ENCODE results near the gene CLASRP.

The CLASRP gene

DNA sequence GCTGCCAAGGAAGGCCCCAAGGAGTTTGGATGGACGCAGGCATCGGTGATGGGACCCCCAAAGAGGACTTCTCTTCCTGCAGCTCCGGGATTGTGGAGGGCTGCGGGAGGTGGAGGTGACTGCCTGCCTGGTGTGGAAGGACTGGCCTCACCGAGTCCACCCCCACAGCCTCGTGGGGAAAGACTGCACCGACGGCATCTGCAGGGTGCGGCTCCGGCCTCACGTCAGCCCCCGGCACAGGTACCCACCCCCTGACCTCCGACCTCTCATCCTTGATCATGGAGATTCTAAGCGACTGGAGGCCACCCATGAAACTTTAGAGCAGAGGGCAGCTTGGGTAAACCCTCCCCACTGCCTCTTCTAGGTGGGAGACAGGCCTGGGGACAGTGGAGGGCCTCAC lies 16.9 kb upstream of the CLASRP start:
- no peak for DNase-seq (ENCODE audit: low spot score)

DNA sequence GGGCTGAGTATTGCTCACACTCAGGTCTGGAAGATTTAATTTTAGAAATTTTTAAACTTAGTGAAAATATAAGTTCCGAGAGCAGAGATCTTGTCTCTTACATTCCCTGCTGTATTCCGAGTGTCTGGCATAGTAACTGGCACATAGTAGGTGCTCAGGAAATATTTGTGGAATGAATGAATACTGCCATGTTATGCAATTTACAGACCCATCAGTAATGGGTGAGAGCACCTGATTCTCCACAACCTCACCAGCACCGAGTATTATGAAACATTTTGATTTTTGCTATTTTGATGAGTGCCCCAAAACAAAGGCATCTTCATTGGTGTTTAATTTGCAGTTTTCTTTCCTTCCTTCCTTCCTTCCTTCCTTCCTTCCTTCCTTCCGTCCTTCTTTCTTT lies 15.8 kb upstream of the CLASRP start:
- DNase-seq (ENCODE audit: low spot score), result no peak

DNA sequence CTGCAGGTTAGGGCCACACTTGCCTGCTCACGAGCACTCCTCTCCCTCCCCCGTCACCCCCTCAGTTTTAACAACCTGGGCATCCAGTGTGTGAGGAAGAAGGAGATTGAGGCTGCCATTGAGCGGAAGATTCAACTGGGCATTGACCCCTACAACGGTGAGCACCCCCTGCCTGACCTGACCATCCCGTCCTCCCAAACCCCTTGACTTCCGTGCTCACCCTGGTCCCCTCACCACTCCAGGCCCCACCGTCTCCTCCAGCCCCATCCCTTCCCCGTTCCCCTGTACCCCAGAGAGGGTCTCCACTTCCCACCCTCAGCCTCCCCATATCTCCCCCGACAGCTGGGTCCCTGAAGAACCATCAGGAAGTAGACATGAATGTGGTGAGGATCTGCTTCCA lies 13.6 kb upstream of the CLASRP start:
- DNase-seq (ENCODE audit: low spot score), result no peak

DNA sequence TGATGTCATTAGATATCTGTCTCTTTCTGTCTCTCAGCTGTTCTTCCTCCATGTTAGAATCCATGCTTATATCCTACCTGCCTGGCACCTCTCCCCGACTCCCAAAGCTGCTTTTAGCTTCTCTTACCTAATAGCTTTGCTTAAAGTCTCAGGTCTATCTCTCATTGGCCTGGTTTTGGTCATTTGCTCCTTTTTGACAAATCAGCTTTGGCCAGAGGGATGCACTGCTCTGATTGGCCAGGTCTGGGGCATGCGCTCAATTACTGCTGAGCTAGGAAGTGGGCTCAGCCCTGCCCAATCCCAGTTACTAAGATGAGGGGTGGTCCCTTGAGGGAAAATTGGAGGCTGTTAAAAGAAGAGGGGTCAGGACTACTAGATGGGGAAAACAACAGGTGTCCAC lies 11.5 kb upstream of the CLASRP start:
- no peak for DNase-seq (ENCODE audit: low spot score)

DNA sequence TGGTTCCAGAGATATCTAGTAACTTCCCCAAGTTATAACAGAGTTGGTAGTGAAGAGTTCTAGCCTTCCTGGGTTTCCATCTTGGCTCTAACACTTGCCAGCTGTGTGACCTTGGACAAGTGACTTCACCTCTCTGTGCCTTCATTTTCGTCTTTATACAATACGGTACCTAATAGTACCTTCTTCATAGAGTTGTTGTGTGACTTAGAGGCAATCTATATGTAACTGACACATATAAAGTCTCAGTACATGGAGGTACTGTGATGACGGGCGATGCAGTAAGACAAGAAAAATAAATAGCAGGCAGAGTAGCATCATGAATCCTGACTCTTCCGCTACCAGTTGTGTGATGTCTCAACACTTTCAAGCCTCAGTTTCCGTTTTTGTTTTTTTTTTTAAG lies 8.0 kb upstream of the CLASRP start:
- DNase-seq (ENCODE audit: low spot score), result no peak

DNA sequence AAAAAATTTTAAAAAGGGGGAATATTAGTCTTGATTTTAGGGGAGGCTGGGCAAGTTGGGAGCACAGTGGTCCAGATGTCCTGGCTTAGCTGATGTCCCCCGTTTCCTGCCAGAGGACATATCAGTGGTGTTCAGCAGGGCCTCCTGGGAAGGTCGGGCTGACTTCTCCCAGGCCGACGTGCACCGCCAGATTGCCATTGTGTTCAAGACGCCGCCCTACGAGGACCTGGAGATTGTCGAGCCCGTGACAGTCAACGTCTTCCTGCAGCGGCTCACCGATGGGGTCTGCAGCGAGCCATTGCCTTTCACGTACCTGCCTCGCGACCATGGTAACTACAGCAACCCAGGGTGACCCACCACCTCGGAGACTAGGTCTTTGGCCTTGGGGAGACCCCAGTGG lies 6.4 kb upstream of the CLASRP start:
- DNase-seq (ENCODE audit: low spot score), result no peak

DNA sequence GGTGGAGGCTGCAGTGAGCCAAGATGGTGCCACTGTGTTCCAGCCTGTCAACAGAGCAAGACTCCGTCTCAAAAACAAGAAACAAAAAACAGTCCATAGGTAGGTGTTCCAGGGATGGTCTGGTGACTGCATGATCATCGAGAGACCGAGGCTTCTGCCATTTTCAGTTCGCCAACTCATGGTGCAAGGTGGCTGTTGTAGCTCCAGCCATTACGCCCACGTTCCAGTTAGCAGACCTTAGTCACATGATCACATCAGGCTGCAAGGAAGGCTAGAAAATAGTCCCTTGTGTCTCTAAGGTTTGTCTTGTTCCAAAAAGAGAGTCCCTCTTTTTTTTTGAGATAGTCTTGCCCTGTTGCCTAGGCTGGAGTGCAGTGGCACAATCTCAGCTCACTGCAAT lies 3.1 kb upstream of the CLASRP start:
- DNase-seq (ENCODE audit: low spot score), result no peak

DNA sequence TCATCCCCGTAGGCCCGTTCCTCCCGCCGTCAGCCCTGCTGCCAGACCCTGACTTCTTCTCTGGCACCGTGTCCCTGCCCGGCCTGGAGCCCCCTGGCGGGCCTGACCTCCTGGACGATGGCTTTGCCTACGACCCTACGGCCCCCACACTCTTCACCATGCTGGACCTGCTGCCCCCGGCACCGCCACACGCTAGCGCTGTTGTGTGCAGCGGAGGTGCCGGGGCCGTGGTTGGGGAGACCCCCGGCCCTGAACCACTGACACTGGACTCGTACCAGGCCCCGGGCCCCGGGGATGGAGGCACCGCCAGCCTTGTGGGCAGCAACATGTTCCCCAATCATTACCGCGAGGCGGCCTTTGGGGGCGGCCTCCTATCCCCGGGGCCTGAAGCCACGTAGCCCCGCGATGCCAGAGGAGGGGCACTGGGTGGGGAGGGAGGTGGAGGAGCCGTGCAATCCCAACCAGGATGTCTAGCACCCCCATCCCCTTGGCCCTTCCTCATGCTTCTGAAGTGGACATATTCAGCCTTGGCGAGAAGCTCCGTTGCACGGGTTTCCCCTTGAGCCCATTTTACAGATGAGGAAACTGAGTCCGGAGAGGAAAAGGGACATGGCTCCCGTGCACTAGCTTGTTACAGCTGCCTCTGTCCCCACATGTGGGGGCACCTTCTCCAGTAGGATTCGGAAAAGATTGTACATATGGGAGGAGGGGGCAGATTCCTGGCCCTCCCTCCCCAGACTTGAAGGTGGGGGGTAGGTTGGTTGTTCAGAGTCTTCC lies 1.3 kb upstream of the CLASRP start:
- DNase-seq (ENCODE audit: low spot score), result no peak

DNA sequence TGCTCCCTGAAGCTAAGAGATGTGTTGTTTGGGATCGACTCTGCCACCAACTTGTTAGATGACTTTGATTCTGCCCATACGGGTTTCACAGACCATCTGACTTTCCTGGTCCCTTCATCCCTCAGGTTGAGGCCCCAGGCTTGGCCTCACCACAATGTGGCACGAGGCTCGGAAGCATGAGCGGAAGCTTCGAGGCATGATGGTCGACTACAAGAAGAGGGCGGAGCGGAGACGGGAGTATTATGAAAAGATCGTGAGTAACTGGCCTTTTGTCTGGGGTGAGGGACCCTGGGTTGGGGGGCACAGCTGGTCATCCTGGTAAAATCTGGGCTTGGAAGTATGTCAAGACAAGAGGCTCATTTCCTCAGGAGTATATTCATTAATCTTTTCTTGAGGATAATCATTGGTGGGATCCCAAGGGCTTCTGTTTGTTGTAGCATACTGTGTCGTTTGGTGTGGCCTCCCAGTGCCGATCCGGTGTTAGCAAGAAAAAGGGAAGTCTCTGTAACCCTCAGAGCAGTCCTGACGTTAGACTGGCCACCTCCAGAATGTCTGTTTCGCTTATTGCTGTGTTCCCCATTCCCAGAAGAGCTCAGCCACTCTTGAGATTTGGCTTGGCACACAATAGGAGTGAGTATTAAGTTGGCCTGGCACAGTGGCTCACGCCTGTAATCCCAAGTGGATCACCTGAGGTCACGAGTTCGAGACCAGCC lies 1.4 kb downstream of the CLASRP start:
- DNase-seq (ENCODE audit: low spot score), result no peak

DNA sequence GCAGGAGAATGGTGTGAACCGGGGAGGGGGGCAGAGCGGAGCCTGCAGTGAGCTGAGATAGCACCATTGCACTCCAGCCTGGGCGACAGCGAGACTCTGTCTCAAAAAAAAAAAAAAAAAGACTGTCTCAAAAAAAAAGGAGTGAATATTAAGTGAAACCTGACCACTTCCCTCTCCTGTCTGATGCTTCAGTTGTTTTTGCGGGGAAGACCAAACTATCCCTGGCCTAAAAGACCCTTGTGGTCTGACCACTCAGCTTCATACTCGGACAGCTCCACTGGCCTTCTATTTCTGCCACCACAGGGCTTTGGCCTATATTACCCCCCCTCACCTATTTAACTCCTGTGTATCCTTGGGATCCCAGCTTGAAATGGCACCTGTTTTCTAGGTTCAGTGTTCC lies 2.3 kb downstream of the CLASRP start:
- DNase-seq (ENCODE audit: low spot score), result no peak

DNA sequence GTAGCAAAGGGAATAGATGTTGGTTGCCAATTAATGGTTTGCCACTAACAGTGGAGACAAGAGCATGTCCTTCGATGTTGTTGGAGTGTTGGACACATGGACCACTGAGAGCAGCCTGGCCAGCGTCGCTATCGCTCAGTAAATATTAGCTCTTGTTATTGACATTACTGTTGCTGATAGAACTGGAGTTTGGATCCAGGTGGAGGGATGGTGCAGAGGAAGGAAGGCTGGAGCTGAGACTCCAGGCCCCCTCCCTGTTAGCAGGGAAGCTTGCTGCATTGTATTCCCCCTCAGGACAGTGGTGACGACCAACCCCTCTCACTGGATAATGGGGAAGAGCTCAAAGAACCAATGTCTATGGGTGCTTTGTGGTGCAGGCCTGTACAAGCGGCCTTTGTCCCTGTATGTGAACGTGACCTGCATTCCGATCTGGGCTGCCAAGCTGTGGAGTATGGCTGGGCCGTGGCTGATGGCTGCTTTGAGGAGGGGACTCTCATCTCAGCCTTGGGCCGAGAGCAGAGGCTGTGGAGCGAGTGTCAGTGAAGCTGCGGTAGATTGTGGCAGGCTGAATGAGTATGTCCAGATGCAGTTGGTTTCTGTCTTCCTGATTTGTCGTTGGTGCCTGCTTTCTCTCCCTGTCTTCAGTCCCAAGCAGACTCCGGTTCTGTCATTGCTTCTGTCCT lies 7.0 kb downstream of the CLASRP start:
- no peak for DNase-seq (ENCODE audit: low spot score)

DNA sequence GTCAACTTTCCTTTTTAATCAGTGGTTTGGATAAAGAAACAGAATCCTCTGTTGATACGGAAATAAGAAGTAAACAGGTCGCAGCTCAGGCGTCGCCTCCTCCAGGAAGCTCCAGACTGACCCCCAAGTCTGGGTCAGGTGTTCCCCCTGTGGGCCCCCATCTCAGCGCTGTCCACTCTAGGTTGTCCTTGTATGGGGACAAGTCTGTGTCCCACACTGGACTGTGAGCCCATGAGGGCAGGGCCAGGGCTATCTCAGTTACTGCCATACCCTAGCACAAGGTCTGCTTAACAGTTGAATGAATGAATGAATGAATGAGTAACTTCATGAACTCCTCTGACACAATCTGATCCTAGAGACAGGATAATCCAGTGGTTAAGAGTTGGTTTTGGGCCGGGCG lies 7.5 kb downstream of the CLASRP start:
- DNase-seq (ENCODE audit: low spot score), result no peak

DNA sequence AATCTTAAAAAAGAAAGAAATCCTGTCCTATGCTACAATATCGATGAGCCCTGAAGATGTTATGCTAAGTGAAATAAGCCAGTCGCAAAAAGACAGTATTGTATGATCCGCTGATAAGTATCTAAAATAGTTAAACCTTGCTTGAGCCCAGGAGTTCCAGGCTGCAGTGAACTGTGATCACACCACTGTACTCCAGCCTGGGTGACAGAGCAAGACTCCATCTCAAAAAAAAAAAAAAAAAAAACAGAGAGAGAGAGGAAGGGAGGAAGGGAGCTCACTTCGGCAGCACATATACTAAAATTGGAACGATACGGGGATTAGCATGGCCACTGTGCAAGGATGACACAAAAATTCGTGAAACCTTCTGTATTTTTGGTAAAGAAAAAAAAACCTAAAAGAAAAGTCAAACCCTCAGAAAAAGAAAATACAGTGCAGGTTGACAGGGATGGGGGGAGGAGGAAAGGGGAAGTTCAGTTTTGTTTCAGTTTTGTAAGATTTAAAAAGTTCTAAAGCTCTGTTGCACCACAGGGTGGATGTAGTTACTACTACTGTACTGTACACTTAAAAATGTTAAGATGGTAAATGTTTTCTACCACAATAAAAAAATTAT lies 8.4 kb downstream of the CLASRP start:
- no peak for DNase-seq (ENCODE audit: low spot score)

DNA sequence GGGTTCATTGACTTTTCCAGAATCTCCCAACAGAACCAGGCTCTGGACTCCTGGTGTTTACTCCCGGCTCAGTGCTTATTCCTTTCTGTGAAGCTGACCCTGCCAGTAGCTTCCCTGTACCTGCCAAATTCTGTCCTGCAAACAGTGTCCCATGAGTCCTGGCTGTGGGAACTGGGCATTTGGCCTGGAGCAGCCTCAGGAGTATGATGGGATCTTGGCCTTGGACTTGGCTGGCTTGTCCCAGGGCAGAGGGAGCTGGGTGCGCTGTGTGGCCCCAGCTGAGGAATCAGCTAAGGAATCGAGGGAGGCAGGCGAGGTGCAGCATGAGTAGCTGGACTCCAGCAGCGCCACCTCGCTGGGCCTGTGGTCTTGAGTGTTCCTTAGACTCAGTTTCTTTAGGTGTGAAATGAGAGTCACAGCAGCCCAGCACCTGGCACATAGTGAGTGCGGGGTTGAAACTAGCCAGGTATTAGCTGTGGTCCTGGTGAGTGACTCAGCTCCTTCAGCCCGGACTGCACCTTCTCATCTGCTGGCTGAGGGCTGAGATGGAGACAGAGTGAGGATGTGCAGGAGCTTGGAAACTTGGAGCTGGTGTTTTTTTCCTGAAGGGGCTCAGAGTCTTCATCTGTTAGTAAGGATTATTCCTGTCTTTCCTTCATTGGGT lies 10.4 kb downstream of the CLASRP start:
- DNase-seq (ENCODE audit: low spot score), result no peak

DNA sequence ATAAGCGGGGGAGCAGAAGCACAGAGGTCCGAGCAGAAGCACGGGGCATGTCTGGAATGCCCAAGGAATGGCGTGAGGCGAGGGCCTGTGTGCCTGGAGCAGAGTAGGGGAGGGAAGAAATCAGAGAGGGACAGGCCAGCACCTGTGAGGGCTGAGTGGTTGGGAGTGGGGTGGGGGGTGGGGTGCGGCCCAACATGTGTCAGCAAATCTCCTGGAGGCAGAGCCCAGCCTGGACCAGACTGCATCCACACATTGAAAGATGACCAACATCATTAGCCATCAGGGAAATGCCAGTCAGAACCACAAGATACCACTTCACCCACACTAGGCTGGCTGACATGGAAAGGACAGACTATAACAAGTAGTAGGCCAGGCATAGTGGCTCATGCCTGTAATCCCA lies 11.2 kb downstream of the CLASRP start:
- no peak for DNase-seq (ENCODE audit: low spot score)

DNA sequence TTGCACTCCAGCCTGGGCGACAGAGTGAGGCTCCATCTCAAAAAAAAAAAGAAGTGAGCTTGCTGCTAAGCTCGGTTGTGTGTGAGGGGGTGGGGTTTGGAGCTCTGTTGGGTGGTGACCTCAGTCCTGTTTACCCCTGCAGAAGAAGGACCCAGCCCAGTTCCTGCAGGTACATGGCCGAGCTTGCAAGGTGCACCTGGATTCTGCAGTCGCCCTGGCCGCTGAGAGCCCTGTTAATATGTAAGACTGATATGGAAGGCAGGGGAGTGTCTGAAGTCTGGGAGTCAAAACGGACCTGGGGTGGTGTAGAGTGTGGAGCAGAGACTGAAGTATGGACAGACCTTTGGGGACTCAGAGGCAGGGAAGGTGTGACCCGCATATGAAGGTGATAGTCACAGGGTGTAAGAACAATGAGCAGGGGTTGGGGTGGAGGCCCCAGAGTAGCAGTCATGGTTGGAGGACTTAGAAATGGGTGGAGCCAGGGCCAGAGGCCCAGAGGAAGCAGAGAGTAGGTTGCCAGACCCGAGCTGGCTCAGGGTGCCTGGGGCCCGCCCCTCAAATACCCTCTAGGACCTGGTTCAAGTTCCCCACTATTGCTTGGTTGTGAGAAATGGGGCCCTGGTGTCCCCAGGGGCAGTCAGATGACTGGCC lies 13.2 kb downstream of the CLASRP start:
- DNase-seq (ENCODE audit: low spot score), result no peak

DNA sequence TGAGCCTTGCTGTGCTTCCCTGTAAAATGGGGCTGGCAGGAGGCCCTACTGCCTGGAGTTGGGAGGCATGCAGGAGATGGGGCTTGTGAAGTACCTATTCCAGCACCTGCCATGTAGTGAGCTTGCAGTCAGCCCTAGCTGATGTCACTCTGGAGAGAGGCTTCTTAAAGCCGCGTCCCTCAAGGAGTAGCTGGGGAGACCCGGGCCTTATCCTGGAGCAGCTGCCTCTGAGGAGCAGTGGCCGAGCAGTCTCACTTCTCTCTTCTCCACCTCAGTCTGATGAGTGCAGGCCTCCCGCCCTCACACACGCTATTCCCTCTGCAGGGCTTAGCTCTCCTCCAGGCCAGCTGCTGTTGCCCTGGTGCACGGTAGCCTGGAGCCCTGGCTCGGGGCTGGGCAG lies 18.0 kb downstream of the CLASRP start:
- DNase-seq (ENCODE audit: low spot score), result no peak

DNA sequence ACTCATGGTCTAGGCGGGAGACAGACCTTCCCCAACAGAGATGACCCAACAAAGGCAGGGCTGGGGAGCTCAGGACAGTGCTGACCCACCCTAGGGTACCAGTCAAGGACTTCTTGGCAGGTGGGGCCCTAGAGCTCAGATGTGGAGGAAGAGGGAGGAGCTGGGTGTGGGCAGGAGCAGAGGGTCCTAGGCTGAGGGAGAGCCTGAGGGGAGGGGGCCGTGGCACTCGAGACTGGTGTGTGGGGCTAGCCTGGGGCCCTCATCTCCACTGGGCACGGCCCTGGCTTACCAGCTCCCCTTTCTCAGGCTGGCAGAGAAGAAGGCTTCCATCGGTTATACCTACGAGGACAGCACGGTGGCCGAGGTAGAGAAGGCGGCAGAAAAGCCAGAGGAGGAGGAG lies 18.6 kb downstream of the CLASRP start:
- no peak for DNase-seq (ENCODE audit: low spot score)

DNA sequence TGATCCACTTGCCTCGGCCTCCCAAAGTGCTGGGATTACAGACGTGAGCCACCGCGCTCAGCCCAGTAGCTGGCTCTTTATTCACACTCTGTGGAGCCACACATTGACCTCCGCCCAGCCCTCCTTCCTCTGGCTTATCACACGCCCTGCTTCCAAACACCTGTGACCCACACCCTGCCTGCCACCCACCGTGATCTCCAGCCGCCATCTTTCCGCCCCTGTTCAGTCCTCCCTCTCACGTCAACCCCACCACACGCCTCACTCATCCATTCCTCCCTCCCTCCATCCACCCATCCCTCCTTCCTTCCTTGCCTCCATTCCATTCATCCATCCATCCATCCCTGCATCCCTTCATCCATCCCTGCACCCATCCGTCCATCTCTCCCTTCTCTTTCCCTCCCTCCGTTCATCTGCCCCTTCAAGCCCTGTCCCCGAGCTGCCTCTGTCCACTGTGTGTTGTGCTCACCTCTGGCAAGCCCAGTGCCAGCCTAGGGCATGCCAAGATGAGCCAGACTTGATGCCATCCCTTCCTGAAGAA lies 19.8 kb downstream of the CLASRP start:
- peak; percentile 28 for DNase-seq (ENCODE audit: low spot score)

DNA sequence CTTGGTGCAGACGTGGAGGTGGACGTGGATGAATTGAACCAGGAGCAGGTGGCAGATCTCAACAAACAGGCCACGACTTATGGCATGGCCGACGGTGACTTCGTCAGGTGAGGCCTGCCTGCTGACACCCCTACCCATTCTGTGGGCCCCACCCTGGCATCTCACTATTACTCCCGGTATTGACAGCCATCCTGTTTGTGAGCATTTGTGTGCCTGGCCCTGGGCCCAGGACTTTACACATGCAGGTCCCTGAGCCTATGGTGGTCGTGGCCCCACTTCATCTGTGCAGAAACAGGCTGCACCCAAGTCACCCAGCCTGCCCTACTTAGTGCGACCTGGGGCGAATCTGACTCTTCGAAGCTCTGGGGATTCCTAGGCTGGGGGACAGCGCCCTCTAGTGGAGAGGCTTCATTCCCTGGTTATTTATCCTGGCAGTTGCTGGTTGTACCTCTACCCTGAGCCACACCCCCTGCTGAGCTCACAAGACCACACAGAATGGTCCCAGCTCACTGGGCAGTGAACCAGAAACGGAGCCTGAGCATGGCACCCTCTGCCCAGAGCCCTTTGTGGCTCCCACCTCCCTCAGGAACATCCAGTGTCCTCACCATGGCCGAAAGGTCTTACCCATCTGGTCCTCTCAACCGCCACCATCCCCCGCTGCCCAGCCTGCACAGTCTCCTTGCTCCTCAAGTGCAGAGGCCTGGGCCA lies 20.6 kb downstream of the CLASRP start:
- peak; percentile 89 for DNase-seq (ENCODE audit: low spot score)

DNA sequence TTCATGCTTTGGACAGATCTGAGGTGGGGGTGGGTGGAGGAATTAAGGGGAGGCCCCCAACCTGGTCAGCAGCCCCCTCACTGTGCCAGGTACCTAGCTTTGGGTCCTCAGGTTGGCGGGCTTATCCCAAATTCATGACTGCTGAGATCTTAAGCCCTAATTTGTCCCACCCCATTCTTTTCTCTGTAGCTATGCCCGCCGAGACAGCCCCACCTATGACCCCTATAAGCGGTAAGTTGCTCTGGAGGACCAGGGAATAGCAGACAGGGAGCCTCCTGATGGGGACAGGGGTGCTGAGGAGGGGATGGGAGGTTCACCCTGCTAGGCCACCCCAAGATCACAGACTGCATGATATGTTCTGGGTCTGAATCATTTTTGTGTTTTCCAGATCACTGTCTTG lies 23.1 kb downstream of the CLASRP start:
- no peak for DNase-seq (ENCODE audit: low spot score)
